Liver (tissue), 9 donors: ENCODE data around the gene TMEM163. TPM values are rescaled to one million over a fixed set of nuclear protein-coding genes. Genes with fewer than 3 reads are reported as not detected.

Experiments
- DNase-seq: peaks from one replicate; pipeline ENCODE4 v3.0.0-alpha.2; 2017; ENCODE audit warnings: low spot score
- H3K27ac ChIP-seq, 2 donors: one replicate each; pipeline ENCODE4 v1.7.0; 2013; ENCODE audit warnings: inconsistent platforms in 2 of 2, low read length in 2 of 2, control low read depth in 1 of 2, low read depth in 1 of 2, mild to moderate bottlenecking in 1 of 2
- H3K27me3 ChIP-seq, 4 donors: one replicate each; pipeline versions ENCODE4 v1.6.1 to v1.7.0; 2013; ENCODE audit warnings: low read length in 3 of 4, inconsistent platforms in 1 of 4, mild to moderate bottlenecking in 1 of 4, moderate library complexity in 1 of 4; ENCODE audit not compliant: control insufficient read depth in 4 of 4, insufficient read depth in 4 of 4
- H3K36me3 ChIP-seq, 4 donors: one replicate each; pipeline versions ENCODE4 v1.6.1 to v1.7.0; 2013; ENCODE audit warnings: low read length in 3 of 4, mild to moderate bottlenecking in 3 of 4, low read depth in 1 of 4, moderate library complexity in 1 of 4; ENCODE audit not compliant: control insufficient read depth in 4 of 4, insufficient read depth in 3 of 4
- H3K4me1 ChIP-seq, 4 donors: one replicate each; pipeline versions ENCODE4 v1.6.1 to v1.7.0; 2013; ENCODE audit warnings: low read length in 3 of 4, mild to moderate bottlenecking in 3 of 4, moderate library complexity in 1 of 4; ENCODE audit not compliant: control insufficient read depth in 4 of 4, insufficient read depth in 4 of 4
- H3K4me3 ChIP-seq, 3 donors: one replicate each; pipeline versions ENCODE4 v1.6.1 to v1.7.0; 2013; ENCODE audit warnings: low read length in 3 of 3, control low read depth in 1 of 3, low read depth in 1 of 3, mild to moderate bottlenecking in 1 of 3
- H3K9ac ChIP-seq, 2 donors: one replicate each; pipeline ENCODE4 v1.7.0; 2013; ENCODE audit warnings: low read length in 2 of 2, mild to moderate bottlenecking in 2 of 2, moderate library complexity in 2 of 2, control low read depth in 1 of 2, low read depth in 1 of 2
- H3K9me3 ChIP-seq, 4 donors: one replicate each; pipeline versions ENCODE4 v1.6.1 to v1.7.0; 2013; ENCODE audit warnings: low read length in 3 of 4; ENCODE audit not compliant: control insufficient read depth in 4 of 4
- ATF3 ChIP-seq: IDR thresholded peaks from 2 replicates; pipeline ENCODE4 v1.6.1; 2016; ENCODE audit warnings: antibody characterized with exemption
- CTCF ChIP-seq: fragments of 150-350 bp; IDR thresholded peaks from 2 replicates; pipeline ENCODE4 v1.5.1; 2017; ENCODE audit warnings: improper control_type of control experiment, low read depth, low read length; ENCODE audit not compliant: missing input control
- EGR1 ChIP-seq, 2 donors: IDR thresholded peaks; 2 replicates each; pipeline ENCODE4 v1.6.1; 2016 to 2018; ENCODE audit warnings: antibody characterized with exemption in 2 of 2, low read depth in 2 of 2
- FOXA1 ChIP-seq: IDR thresholded peaks from 2 replicates; pipeline ENCODE4 v1.6.1; 2016; ENCODE audit warnings: antibody characterized with exemption
- FOXA2 ChIP-seq: IDR thresholded peaks from 2 replicates; pipeline ENCODE4 v1.6.1; 2016; ENCODE audit warnings: antibody characterized with exemption
- GABPA ChIP-seq, 2 donors: IDR thresholded peaks in 1 of 2; conservative IDR thresholded peaks in 1 of 2; 2 replicates each; pipeline ENCODE4 v1.6.1; 2016; ENCODE audit warnings: antibody characterized with exemption in 2 of 2, mild to moderate bottlenecking in 1 of 2, moderate library complexity in 1 of 2
- HNF4A ChIP-seq, 2 donors: conservative IDR thresholded peaks; 2 replicates each; pipeline ENCODE4 v1.6.1; 2016; ENCODE audit warnings: antibody characterized with exemption in 2 of 2, mild to moderate bottlenecking in 2 of 2
- HNF4G ChIP-seq: IDR thresholded peaks from 2 replicates; pipeline ENCODE4 v1.6.1; 2016; ENCODE audit warnings: antibody characterized with exemption
- JUND ChIP-seq, 2 donors: IDR thresholded peaks; 2 replicates each; pipeline ENCODE4 v1.6.1; 2016; ENCODE audit warnings: antibody characterized with exemption in 2 of 2
- MAX ChIP-seq: IDR thresholded peaks from 2 replicates; pipeline ENCODE4 v1.6.1; 2016; ENCODE audit warnings: antibody characterized with exemption
- NR2F2 ChIP-seq: IDR thresholded peaks from 2 replicates; pipeline ENCODE4 v1.6.1; 2016; ENCODE audit warnings: antibody characterized with exemption
- RAD21 ChIP-seq, 2 donors: IDR thresholded peaks; 2 replicates each; pipeline ENCODE4 v1.6.1; 2016; ENCODE audit warnings: antibody characterized with exemption in 2 of 2, mild to moderate bottlenecking in 2 of 2
- REST ChIP-seq: IDR thresholded peaks from 2 replicates; pipeline ENCODE4 v1.6.1; 2016; ENCODE audit warnings: antibody characterized with exemption, mild to moderate bottlenecking
- RXRA ChIP-seq, 2 donors: IDR thresholded peaks; 2 replicates each; pipeline ENCODE4 v1.6.1; 2017 to 2018; ENCODE audit warnings: antibody characterized with exemption in 2 of 2, mild to moderate bottlenecking in 1 of 2
- SP1 ChIP-seq: IDR thresholded peaks from 2 replicates; pipeline ENCODE4 v1.6.1; 2018; ENCODE audit warnings: antibody characterized with exemption, mild to moderate bottlenecking
- TAF1 ChIP-seq: conservative IDR thresholded peaks from 2 replicates; pipeline ENCODE4 v1.6.1; 2016; ENCODE audit warnings: antibody characterized with exemption, mild to moderate bottlenecking
- YY1 ChIP-seq: IDR thresholded peaks from 2 replicates; pipeline ENCODE4 v1.6.1; 2016; ENCODE audit warnings: antibody characterized with exemption, mild to moderate bottlenecking
- ZBTB33 ChIP-seq: IDR thresholded peaks from 2 replicates; pipeline ENCODE4 v1.6.1; 2016; ENCODE audit warnings: antibody characterized with exemption
- WGBS: extraction: QIAGEN DNeasy Blood & Tissue Kit; methylation state at CpG from one replicate; pipeline ENCODE4 v1.1.7; 2013; 5-methylcytosine and 5-hydroxymethylcytosine counted together
- polyA plus RNA-seq, 2 donors: library from polyadenylated mRNA; stranded (reverse) in 1 of 2; unstranded in 1 of 2; fragments of 200-250 nt in 1 of 2; fragments of >200 nt in 1 of 2; fragmentation: Nextera tagmentation in 1 of 2; extraction: Ambion mirVana in 1 of 2; gene quantifications; one replicate each; pipeline versions ENCODE4 v1.2.1 to v1.2.3, GENCODE V29; 2013 to 2015
- total RNA-seq, 2 donors: library from RNA; depleted of rRNA; stranded (reverse); fragments of >200 nt; gene quantifications; one replicate each; pipeline ENCODE4 v1.2.3, GENCODE V29; 2014
- donor health status: healthy.
- donor health status: healthy.
- donor health status: healthy.
- donor health status: healthy.
- donor health status: healthy.

Gene TMEM163
- total and polyA plus RNA-seq, 4 donors: 0.08 to 0.48 (median 0.25) TPM

- no peak for DNase-seq
- H3K27ac ChIP-seq: no peak overlapping the region
- H3K4me3 ChIP-seq: no peak overlapping the region
- no peaks in the 10 kb centered on the region for H3K36me3 ChIP-seq
- TF ChIP-seq YY1: no peak
- no peak for TF ChIP-seq RAD21 (IDR thresholded peaks at IDR 0.05)
- no peak for TF ChIP-seq GABPA (IDR thresholded peaks at IDR 0.05 in 1 of 2, conservative IDR thresholded peaks at IDR 0.05 in 1 of 2)
- no peak for TF ChIP-seq NR2F2
- TF ChIP-seq FOXA1: no peak
- no peak for TF ChIP-seq ZBTB33
- TF ChIP-seq ATF3: no peak
- TF ChIP-seq CTCF: no peak
- TF ChIP-seq EGR1 (IDR thresholded peaks at IDR 0.05; ENCODE audit: low read depth in 2 of 2): no peak
- TF ChIP-seq HNF4A (conservative IDR thresholded peaks at IDR 0.05): no peak
- TF ChIP-seq REST: no peak
- no peak for TF ChIP-seq HNF4G
- TF ChIP-seq TAF1: no peak
- TF ChIP-seq MAX: no peak
- TF ChIP-seq FOXA2: no peak
- no peak for TF ChIP-seq RXRA (IDR thresholded peaks at IDR 0.05)
- no peak for TF ChIP-seq SP1
- TF ChIP-seq JUND (IDR thresholded peaks at IDR 0.05): no peak
- H3K9ac ChIP-seq: no peak overlapping the region
- H3K9me3 ChIP-seq: no peaks in the 10 kb centered on the region
- H3K4me1 ChIP-seq: no peaks in the 10 kb centered on the region
- WGBS: 94% methylated on average over 4 of the region's 4 CpGs
- H3K27me3 ChIP-seq: no peaks in the 10 kb centered on the region
Observed at GRCh38 chr2:134679294-134679693, 39.5 kb downstream of the TMEM163 start.
